HG03039 (cell line): Measurements from ENCODE around the gene TBXAS1.

ENCODE experiments used
- ATAC-seq: cut with Tn5 transposase; IDR thresholded peaks from one replicate; pipeline ENCODE4 v1.9.1; 2021; ENCODE audit warnings: mild to moderate bottlenecking, moderate library complexity; ENCODE audit not compliant: unreplicated experiment

TBXAS1 gene

GRCh38 chr7:139941866-139942265 is 112.8 kb downstream of the TBXAS1 start:
- no peak for ATAC-seq

GRCh38 chr7:139942636-139943035 is 113.6 kb downstream of the TBXAS1 start:
- ATAC-seq = no peak

- ATAC-seq = no peak
Observed at GRCh38 chr7:139943401-139943800, 114.3 kb downstream of the TBXAS1 start.

- ATAC-seq = no peak
Observed at GRCh38 chr7:139944248-139944647, 115.2 kb downstream of the TBXAS1 start.

GRCh38 chr7:139946533-139946932 is 117.5 kb downstream of the TBXAS1 start:
- ATAC-seq = no peak

GRCh38 chr7:139947021-139947420 is 118.0 kb downstream of the TBXAS1 start:
- ATAC-seq = no peak

- ATAC-seq = no peak
Observed at GRCh38 chr7:139948167-139948566, 119.1 kb downstream of the TBXAS1 start.

- no peak for ATAC-seq
Observed at GRCh38 chr7:139948587-139949335, 119.7 kb downstream of the TBXAS1 start.

GRCh38 chr7:139949629-139950028 is 120.6 kb downstream of the TBXAS1 start:
- ATAC-seq = no peak

- ATAC-seq = no peak
Observed at GRCh38 chr7:139950881-139951525, 121.9 kb downstream of the TBXAS1 start.

GRCh38 chr7:139953229-139953628 is 124.2 kb downstream of the TBXAS1 start:
- ATAC-seq = no peak

GRCh38 chr7:139955109-139955820 is 126.2 kb downstream of the TBXAS1 start:
- no peak for ATAC-seq

GRCh38 chr7:139958599-139959284 is 129.7 kb downstream of the TBXAS1 start:
- ATAC-seq = no peak

- ATAC-seq = no peak
Observed at GRCh38 chr7:139959285-139959628, 130.2 kb downstream of the TBXAS1 start.

GRCh38 chr7:139959718-139960117 is 130.7 kb downstream of the TBXAS1 start:
- no peak for ATAC-seq

- ATAC-seq = no peak
Observed at GRCh38 chr7:139960157-139960556, 131.1 kb downstream of the TBXAS1 start.

- ATAC-seq = no peak
Observed at GRCh38 chr7:139965942-139966628, 137.0 kb downstream of the TBXAS1 start.

- no peak for ATAC-seq
Observed at GRCh38 chr7:139966949-139967348, 137.9 kb downstream of the TBXAS1 start.

- no peak for ATAC-seq
Observed at GRCh38 chr7:139968931-139969330, 139.9 kb downstream of the TBXAS1 start.

- ATAC-seq = no peak
Observed at GRCh38 chr7:139972029-139972428, 143.0 kb downstream of the TBXAS1 start.
